GM18867 (cell line): ENCODE measurements around the gene RNASEH2C.
"Not testable (repeated sequence)": the region's sequence is repeated elsewhere in the genome, so short reads cannot be mapped to it uniquely, and the experiment has no call there.

Source experiments
- ATAC-seq: cut with Tn5 transposase; IDR thresholded peaks from one replicate; pipeline ENCODE4 v1.9.1; 2021; ENCODE audit warnings: mild to moderate bottlenecking, moderate library complexity; ENCODE audit not compliant: unreplicated experiment

RNASEH2C gene

DNA sequence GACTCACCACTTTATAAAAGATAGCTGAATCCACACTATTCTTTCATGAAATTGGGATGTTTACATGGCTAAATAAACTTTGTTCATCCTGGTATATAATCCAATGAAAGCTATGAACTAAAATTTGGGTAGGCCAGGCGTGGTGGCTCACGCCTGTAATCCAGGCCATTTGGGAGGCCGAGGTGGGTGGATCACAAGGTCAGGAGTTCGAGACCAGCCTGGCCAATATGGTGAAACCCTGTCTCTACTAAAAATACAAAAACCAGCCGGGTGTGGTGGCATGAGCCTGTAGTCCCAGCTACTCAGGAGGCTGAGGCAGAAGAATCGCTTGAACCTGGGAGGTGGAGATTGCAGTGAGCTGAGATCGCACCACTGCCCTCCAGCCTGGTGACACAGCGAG lies 28.8 kb downstream of the RNASEH2C start:
- not testable (repeated sequence) for ATAC-seq

DNA sequence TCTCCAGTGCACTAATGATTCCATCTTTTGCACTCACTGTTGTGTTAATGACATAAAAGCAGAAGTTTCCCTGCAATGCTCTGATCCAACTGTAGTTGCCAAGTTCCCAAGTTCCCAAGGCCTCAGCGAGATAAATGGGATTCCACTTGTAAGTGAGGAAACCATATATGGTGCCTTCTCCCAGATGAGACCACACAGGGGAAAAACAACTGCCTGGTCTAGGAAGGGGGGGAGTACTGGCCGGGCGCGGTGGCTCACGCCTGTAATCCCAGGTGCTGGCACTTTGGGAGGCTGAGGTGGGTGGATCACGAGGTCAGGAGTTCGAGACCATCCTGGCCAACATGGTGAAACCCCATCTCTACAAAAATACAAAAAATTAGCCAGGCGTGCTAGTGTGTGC lies 34.6 kb downstream of the RNASEH2C start:
- no peak for ATAC-seq

DNA sequence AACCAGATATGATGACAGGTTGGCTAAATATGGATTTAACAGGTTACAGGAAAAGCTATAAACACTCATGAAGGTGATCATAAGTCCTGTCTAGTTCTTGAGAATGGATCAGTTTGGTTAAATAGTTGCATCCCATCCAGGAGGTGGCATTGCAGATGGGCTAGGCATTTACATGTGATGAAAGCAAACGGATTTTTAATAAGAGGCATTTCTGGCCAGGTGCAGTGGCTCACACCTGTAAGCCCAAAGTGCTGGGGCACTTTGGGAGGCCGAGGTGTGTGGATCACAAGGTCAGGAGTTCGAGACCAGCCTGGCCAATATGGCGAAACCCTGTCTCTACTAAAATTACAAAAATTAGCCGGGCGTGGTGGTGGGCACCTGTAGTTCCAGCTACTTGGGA lies 37.1 kb downstream of the RNASEH2C start:
- not testable (repeated sequence) for ATAC-seq

DNA sequence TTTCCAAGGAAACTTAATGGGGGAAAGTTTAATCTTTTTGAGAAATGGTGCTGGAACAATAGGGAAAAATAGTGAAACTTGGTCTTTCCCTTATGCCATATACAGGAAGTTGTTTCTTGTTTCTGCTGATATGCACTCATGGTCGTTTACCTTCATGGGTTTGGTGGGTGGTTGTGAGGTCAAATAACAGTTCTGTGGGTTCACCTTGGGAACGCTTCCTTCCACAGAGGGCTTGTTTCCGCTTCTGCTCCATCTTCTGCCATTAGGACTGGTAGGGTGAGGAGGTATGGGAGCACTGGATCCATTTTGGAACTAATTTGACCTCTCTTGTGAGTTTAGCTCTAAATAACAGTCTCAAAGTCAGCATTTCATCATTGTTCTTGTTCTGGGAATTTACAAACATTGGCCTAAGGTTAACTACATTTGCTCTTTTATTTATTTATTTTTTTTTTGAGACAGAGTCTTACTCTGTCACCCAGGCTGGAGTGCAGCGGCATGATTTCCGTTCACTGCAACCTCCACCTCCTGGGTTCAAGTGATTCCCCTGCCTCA lies 40.3 kb downstream of the RNASEH2C start:
- ATAC-seq, result no peak

DNA sequence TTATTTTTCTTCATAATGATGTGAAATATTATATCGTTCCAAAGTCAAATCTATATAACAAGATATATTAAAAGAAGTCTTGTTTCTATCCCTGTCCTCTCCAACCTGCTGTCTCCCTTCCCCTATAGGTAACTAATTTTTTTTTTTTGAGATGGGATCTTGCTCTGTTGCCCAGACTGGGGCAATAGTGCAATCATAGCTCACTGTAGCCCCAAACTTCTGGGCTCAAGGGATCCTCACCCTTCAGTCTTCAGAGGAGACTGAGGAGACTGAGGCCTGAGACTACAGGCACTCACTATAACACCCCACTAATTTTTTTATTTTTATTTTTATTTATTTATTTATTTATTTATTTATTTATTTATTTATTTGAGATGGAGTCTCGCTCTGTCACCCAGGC lies 47.6 kb downstream of the RNASEH2C start:
- no peak for ATAC-seq

DNA sequence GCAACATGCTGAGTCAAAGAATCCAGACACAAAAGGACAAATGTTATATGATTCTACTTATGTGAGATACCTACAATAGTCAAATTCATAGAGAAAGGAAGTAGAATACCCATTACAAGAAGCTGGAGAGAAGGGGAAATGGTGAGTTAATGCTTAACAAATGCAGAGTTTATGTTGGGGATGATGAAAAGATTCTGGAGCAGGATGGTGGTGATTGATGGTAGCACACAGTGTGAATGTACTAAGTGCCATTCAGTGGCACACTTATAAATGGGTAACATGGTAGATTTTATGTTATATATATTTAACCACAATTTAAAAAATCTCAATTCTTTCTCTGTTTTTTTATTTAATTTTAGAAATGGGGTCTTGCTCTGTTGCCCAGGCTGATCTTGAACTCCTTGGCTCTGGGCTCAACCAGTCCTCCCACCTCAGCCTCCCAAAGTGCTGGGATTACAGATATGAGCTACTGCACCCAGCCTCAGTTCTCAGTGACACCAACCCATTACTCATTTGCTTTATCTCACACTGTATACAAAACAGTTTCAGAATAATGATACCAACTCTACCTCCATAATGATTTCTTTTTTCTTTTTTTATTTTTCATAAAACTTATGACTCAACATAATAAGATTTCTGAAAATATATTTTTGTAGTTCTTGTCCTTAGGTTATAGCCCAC lies 48.3 kb downstream of the RNASEH2C start:
- no peak for ATAC-seq
